HPDE6-E6E7 (cell line): ENCODE data around the gene CD2AP.
"Not testable (repeated sequence)": the region's sequence is repeated elsewhere in the genome, so short reads cannot be mapped to it uniquely, and the experiment has no call there.

ENCODE experiments used
- DNase-seq: peaks from one replicate; pipeline ENCODE4 v3.0.0; 2011; ENCODE audit warnings: missing footprints; ENCODE audit errors: extremely low spot score

CD2AP gene

GRCh38 chr6:47496935-47497579 is 19.5 kb downstream of the CD2AP start:
- DNase-seq, result no peak

DNA sequence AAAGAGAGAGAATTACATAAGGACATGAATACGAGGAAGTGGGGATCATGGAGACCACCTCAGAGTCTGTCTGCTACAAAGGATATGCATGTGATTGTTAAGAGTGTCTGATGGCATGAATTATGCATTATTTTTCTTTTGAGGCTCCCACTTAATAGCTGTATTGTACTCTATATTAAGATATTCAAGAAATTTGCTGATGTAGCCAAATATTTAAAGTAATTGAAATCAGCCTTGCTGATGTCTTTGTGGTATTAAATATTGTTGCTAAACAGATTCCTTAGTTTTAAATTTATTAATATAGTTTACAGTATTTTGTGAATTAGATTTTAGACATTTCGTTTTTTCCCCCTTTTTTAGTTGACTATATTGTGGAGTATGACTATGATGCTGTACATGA is 25.3 kb downstream of the CD2AP start:
- no peak for DNase-seq

DNA sequence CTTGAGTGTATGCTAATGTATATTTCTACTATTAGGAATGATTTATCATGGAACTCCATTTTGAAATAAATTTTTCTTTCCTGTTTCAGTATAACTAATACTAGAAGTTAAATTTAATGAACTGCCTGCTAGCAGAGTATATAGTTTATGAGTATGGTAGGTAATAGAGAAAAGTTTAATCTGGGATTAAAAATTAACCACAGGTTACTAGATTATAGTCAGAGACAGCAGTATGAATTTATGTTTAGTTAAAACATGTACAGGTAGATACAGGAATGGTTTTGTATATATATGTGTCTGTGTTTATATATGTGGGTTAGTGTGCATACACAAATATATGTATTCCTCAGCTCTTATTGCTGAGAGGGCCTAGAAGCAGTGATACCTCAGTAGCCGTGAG is 32.3 kb downstream of the CD2AP start:
- no peak for DNase-seq

GRCh38 chr6:47512872-47513271 is 35.3 kb downstream of the CD2AP start:
- DNase-seq, result no peak

DNA sequence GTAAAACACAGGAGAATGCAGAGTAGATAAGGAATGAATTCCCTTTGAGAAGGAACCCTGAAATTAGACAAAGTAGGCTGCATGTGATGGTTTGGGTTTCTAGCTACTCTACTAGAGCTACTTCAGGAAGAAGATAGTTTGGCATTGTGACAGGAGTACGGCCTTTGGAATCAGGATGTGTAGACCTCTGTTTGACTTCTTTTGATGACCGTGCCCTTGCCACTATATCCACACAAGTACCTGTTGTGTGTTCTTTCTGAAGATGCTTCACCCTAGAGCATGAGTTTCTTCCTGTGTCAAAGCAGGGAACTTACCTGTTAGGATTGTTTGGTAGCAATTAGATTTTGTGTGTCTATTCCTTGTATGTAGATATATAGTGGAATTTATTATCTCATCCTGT is 41.7 kb downstream of the CD2AP start:
- no peak for DNase-seq

DNA sequence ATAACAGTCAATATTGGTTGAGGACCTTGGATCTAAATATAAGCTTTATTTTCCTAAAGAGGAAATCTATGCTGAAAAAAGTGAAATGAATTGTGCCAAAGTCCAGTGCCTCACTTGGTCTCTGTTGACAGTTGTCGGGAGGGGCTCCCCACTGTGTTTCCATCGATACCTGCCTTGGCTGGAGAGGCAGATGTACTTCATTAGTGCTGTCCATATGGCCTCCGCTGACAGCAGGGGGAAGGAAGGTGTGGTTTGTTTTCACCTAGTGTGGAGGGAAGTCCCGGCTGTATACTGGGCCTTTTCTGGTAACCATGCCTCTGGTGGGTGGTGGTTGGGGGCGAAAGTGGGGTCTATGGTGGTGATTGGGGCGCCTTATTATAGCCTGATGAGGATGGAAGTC is 42.7 kb downstream of the CD2AP start:
- DNase-seq, result no peak

DNA sequence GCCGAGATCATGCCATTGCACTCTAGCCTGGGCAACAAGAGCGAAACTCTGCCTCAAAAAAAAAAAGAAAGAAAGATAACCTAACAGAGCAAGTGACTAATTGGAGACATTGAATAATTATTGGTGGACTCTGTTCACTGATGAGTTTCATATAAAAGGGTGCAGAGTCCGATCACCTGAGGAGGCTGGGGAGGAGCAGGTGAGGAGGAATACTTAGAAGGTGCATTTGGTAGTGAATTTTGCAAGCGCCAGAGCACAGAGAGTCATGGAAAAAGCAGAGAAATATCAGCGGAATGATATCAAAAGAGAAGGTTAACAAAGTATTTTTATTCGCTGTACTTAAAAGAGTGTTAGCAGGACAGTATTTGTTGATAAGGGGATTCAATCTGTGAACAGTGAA is 44.4 kb downstream of the CD2AP start:
- no peak for DNase-seq

- DNase-seq, result no peak
These were observed 46.7 kb downstream of the CD2AP start for GRCh38 chr6:47524136-47524845.

DNA sequence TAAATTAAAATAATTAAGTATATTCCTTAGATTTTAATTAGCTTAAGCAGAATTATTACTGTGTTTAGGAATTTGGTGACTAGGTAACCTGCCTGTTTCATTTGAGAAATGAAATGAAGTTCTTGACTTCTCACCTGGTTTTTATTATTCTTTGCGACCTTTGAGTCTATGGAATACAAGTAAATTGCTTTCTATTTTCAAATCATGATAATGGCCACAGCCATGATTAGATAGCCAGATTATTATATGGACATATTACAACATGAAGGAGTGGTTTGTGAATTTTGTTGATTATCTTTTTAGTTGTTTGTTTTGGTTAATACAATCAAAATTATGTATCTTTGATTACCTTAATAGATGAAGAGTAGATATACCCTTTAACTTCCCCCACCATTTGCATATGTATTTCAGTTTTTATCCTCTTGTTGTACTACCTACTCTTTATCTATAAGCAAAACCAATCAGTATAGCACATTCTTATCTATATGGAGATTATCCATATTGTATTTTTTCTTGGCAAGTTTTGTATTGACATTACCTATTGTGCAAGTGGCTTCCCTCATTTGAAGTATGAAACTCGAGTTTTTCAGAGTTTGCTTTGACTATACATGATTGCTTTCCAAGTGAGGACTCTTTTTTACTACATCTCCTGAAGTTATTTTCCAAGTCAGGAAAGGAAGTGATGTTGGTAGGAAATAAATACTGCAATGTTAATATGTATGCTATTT is 47.9 kb downstream of the CD2AP start:
- DNase-seq, result no peak

DNA sequence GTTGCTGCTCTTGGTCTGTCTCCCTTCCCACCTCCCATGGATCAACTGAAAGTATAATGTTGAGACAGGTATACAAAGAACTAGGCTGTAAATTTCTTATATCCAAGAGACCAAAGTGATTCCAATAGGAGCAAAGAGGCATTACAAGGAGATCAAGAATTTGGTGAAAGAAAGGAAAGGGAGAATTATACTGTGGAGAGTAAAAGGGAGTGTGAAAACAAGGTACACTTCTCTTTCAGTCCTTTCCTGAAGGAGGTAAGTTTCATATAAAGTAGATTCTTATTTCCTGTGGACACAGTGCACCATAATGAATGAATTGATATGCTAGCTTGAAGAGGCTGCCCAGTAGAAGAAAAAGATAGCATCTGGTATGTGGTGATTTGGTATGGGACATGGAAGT is 49.7 kb downstream of the CD2AP start:
- no peak for DNase-seq

DNA sequence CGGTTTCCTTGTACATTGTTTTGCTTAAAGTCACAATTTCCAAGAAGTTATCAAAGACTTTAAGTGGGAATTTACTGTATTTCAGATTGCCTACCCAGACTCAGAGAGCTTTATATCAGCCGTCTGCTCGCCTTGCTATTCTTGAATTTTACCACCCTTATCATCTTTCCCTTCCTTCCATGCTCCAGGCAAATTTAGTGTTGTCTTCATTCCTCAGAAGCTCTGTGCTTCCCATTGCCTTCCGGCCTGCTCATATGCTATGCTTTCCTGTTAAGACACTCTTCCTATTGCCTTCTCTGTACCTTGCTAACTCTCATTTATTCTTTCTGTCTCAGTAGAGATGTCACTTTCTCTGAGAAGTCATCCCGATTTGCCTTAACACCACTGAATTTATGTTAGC is 52.1 kb downstream of the CD2AP start:
- DNase-seq, result no peak

DNA sequence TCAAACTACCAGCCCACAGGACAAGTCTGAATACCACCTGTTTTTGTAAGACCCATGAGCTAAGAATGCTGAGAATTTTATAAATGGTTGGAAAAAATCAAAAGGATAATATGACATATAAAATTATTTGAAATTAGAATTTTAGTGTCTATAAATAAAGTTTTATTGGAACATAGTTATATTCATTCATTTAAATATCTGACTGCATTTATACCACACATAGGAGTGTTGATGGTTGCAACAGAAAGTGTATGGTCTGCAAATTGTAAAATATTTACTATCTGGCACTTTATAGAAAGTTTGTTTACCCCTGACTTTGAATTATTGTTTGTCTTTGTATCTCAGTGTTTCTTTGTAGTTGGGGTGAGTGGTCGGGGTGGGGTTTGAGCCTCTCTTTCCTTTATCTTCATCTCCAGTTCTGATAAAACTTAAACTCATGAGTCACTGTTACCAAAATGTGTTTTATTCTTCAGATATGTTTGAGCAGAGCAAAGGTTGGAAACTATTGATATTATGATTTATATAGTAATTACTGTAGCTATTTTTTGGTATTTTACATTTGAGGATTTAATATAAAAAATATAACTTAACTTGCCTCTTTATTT is 55.5 kb downstream of the CD2AP start:
- no peak for DNase-seq

DNA sequence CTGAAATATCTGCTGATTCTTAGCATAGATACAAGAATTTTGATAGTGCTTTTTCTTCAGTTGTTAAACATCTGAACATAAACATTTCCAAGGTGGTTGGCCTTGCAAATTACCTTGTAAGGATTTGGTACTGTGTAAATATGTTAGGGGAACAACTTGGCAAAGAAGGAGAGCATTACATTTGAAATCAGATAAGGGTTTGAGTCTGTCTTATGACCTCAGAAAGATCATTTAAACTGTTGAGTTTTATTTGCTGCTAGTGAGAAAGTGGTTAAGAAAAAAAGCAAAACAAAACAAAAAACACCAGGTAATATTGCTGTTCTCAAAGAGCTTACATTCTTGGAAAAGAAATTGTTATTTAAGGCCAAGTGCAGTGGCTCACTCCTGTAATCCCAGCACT is 56.5 kb downstream of the CD2AP start:
- DNase-seq, result no peak

- DNase-seq, result no peak
These were observed 58.0 kb downstream of the CD2AP start for GRCh38 chr6:47535316-47536225.

DNA sequence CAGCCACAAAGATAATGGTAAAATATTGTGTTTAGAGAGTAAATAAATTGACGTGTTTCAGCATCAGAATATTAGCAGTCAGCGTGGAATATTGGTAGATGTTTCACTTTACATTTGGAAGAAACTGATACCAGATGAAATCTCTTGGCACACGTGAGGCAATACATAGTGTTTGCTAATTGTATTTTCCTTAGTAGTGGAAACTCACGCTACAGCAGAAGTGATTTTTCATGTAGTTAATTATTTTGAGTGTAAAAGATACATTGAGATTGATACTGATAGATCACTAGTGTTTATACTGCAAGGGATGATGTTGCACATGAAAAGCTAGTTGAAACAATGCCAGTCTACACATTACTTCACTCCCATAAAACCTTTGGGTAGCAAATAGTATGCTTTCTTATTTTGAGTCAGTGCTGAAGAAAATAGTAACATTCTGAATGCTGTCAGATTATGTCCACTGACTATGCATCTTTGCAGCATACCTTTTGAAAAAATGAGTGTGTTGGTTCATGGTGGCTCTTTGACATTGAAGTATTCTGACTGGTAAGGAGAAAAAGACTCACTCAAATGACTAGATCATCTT is 59.3 kb downstream of the CD2AP start:
- no peak for DNase-seq

DNA sequence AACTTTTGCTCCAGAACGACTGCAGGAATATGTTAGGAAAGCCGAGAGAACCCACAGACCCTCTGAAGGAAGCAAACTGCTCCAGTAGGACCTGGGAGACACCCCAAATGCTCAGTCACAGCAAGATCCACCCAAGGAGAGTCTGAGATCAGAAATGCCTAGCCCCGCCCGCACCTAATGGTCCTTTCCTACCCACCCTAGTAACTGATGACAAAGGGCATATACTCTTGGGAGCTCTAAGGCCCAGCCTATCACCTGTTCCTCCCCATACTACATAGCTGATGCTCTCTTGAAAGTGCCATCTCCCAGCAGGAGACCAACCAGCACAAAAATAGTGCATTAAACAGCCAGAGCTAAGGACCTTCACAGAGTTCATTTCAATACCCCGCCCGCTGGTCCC is 67.6 kb downstream of the CD2AP start:
- no peak for DNase-seq

DNA sequence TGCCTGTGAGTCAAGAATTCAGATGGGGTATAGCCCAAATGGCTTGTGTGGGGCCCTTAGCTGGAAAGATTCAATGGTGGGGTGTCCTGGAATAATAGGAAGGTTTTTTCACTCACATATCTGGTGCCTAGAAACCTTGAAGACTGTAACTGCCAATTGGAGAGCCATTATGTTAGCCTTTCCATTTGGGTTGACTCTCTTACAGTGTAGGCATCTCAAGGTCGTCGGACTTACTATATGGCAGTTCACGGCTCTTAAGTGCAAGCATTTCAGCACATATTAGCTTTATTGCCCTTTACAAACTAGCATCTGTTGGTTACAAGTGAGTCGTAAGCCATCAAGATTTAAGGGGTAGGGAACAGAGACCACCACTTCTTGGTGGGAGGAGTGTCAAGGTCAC is 74.1 kb downstream of the CD2AP start:
- no peak for DNase-seq

DNA sequence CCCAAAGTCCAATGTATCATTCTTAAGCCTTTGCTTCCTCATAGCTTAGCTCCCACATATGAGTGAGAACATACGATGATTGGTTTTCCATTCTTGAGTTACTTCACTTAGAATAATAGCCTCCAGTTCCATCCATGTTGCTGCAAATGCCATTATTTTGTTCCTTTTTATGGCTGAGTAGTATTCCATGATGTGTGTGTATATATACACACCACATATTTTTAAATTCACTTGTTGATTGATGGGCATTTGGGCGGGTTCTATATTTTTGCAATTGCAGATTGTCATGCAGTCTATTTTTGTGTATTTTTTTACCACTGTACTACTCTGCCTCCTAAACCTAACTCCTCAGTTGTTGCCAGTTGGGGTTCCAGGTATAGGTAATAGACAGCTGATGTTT is 74.7 kb downstream of the CD2AP start:
- no peak for DNase-seq

DNA sequence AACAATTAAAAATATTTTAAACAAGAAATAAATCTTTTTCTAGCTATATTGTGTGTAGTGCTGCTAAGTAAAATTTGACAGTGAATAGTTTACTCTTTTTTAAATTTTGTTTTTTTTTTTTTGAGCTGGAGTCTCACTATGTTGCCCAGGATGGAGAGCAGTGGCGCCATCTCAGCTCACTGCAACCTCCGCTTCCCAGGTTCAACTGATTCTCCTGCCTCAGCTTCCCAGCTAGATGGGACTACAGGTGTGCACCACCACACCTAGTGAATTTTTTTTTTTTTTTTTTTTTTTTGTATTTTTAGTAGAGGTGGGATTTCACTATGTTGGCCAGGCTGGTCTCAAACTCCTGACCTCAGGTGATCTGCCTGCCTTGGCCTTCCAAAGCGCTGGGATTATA is 75.7 kb downstream of the CD2AP start:
- DNase-seq, result not testable (repeated sequence)

GRCh38 chr6:47556459-47556858 is 78.9 kb downstream of the CD2AP start:
- DNase-seq, result not testable (repeated sequence)

GRCh38 chr6:47563162-47563561 is 85.6 kb downstream of the CD2AP start:
- no peak for DNase-seq
